GM19397 (cell line): ENCODE data around the gene BICC1.

Source experiments
- ATAC-seq: cut with Tn5 transposase; IDR thresholded peaks from one replicate; pipeline ENCODE4 v1.9.1; 2021; ENCODE audit warnings: mild to moderate bottlenecking, moderate library complexity; ENCODE audit not compliant: unreplicated experiment

The BICC1 gene

DNA sequence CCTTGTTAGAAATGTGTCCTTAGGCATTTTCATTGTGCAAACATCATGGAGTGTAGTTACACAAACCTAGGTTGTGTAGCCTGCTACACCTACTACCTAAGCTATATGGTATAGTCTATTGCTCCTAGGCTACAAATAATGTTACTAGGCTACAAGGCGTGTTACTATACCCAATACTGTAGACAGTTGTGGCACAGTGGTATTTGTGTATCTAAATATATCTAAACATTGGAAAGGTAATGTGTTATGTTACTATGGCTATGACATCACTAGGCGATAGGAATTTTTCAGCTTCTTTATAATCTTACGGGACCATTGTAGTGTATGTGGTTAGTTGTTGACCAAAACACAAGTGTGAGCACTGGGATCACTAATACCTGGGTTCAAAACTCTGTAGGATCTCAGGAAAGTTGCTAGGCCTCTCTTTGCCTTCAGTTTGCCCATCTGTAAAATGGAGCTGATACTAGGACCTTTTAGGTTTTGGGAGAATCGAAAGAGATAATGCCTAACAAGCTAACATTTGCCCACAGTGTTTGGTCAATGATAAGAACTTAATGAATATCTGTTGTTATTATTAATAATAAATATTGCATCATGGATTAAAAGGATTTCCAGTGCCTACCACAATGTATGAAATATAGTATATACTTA, 2.7 kb downstream of the BICC1 start:
- no peak for ATAC-seq

DNA sequence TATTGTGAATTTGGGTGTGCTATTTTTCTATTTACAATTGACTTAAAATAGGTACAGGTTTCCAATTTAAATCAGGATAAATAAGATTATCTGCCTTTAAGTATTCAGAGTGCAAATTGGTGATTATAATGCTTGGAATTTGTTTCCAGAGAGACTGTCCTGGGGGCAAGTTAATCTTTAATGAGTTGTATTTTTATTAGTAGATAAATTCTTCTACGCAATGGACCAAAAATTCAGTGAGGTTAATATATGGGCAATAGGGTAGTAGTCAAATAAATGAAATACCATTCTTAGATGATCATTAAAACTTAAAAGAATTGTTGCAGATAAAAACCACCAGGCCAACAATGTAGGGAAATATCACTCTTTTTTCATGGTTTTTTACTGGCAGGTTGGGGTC, 3.4 kb downstream of the BICC1 start:
- ATAC-seq = no peak

DNA sequence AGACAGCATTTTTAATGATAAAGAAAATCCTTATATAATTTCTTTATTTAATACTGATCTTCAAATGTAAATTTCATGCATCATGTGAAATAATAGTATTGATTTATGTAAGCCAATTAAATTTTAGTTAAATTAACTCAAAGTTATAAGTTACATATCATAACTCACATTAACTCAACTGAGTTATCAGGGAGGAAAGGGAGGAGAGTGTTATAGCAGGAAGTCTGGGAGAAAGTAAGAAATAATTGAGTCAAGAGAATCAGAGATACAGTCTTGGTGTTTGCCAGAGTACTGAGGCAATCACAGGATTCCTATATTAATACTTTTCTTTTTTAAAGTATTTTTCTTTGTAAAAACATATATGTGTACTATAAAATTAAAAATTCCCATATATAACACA, 4.0 kb downstream of the BICC1 start:
- no peak for ATAC-seq

DNA sequence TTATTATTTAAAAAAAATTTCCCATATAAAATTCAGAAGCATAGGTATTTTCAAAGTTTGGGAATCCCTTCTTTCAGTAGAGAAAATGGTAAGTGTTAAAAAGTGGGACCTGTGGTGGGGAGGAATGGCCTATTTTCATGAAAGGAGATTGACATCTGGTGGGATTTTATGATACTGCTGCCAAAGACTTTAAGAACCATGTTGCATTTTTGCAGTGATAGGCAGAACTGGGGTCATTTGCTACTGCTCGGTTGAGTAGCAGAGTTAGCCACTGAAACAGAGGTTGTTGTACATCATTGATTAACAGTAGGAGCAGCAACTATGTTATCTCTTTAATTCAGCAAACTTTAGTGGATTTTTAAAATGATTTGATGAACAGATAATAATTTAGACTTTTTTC, 4.4 kb downstream of the BICC1 start:
- ATAC-seq = no peak

DNA sequence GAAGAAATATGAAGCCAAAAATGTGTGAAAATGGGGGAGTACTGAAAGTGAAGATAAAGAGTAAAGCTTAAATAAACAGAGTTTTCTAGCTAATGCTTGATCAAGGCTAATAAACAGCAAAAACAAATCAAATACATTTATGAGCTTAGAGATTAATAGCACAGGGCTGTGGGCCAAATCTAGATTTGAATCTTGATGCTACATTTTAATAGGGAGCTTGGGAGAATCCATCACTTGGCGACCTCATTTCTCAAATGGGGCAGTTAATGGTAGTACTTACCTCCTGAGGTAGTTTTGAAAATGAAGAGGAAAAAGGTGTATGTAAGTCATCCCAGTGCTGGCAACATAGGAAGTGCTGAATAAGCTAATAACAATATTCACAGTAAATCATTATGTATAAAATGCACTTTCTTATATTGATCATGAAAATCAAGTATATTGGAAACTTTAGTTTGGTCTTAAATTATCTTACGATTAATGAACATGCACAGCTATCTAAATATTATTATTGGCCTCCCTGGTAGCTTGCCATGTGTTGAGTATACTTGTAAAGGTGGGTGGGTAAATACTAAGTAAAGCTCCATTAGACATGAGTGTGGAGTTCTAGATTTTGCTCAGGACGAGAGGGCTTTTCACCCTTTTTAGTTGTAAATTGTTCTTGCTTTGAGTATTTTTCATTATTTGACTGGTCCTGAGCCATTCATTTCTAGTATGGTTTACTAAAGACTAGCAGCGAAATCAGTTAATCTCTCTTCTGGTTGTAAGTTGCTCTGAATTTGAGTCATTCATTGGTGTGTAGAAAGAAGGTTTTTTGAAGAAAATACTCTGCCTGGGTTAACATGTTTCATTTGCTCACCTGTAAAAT, 5.1 kb downstream of the BICC1 start:
- no peak for ATAC-seq

GRCh38 chr10:58518775-58519174, 6.1 kb downstream of the BICC1 start:
- no peak for ATAC-seq

GRCh38 chr10:58529077-58529728, 16.5 kb downstream of the BICC1 start:
- ATAC-seq = no peak

GRCh38 chr10:58531084-58531695, 18.5 kb downstream of the BICC1 start:
- peak; percentile 95 for ATAC-seq

DNA sequence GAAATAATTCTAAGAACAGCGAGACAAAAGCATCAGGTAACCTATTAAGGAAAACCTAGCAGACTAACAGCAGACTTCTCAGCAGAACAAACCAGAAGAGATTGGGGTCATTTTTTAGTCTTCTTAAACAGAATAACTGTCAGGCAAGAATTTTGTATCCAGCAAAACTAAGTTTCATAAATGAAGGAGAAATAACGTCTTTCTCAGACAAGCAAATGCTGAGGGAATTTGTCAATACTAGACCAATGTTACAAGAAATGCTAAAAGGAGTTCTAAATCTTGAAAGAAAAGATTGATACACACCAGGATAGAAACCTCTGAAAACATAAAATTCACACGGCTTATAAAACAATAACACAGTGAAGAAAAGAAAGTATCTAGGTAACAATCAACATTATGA, 22.6 kb downstream of the BICC1 start:
- no peak for ATAC-seq

DNA sequence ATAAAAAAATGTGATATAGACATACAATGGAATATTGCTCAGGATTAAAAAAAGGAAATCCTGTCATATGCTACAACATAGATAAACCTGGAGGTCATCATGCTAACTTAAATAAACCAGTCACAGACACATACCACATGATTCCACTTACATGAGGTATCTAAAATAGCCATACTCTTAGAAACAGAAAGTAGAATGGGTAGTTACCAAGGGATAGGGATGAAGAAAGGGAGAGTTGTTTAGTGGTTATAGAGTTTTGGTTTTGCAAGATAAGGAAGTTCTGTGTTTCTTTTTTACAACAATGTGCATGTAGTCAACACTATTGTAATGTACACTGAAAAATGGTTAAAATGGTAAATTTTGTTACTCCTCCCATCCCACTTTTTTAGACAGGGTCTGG, 30.5 kb downstream of the BICC1 start:
- ATAC-seq = no peak

GRCh38 chr10:58544135-58544534, 31.5 kb downstream of the BICC1 start:
- no peak for ATAC-seq

DNA sequence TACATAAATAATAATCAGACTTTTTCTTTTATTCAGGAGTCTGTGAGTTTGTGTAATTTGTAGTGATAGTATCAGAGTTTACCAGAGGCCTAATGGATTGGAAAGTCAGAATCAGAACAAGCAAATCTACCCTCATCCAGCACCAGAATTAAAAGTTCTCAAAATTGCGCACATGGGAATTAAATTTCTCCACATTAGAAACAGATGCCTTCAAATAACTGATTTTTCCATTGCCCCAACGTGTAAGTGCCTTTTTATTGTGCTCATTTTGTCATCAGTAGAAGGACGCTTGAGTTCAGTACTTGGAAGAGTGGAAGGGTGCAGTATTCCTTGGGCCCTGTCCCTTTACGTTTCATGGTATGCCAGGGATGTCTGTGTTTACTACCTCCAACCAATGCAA, 32.8 kb downstream of the BICC1 start:
- no peak for ATAC-seq

DNA sequence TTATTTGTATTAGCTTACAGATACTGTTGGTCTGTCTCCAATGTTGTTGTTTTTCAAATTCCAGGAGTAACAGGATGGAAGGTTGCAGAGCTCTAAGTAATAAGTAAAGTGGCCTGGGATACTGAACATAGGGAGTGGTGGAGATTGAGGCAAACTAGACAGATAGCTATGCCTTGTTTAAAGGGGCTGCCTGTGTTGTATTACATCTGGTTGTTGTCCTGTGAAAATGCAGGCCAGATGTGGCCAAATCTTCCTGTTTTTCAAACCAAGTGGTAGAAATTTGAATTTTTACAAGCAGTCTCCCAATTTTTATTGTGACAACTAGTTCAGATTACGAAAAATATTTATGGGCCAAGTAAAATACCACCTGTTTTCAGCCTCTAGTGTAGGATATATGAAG, 33.5 kb downstream of the BICC1 start:
- ATAC-seq = no peak

GRCh38 chr10:58546722-58547445, 34.2 kb downstream of the BICC1 start:
- ATAC-seq = no peak

DNA sequence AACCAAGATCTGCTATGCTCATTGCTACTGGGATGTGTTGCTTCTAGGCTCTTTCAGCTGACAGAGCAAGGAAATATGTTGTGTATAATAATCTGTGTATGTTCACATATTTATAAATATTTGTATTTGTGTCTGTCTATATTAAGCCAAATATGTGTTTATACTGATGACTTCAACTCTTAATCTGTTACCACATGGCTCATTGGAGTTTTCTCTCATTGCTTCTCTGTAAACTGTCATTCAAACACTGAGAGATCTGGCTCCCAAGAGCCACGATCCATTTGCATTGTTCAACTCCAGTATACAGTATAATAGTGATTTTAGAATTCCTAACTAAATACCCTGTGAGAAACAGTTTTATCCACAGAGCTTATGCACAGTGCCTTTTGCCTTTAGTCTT, 35.3 kb downstream of the BICC1 start:
- ATAC-seq = no peak

DNA sequence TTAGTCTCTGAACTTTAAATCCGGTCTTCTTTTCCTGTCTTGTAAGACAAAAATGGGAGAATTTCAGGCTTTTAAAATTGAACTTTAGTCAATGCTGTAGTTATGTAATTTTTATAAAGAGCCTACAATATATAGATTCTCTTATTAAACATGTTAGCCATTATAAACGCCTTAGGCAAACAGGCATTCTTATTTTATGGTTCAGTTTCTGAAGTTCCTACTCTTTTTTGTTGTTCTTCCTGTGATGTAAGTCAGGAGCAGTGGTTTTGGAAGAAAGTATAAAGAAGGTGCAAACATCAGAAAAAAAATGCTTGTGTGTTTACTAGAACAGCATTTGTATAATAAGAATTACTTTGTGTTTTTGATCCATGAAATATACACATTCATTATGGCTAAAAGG, 41.6 kb downstream of the BICC1 start:
- ATAC-seq = no peak

GRCh38 chr10:58555170-58555929, 42.7 kb downstream of the BICC1 start:
- no peak for ATAC-seq

GRCh38 chr10:58555930-58556311, 43.2 kb downstream of the BICC1 start:
- ATAC-seq = no peak

GRCh38 chr10:58556516-58557165, 44.0 kb downstream of the BICC1 start:
- no peak for ATAC-seq

- ATAC-seq = no peak
Measured at GRCh38 chr10:58557714-58558113, 45.0 kb downstream of the BICC1 start.
